Uterus (tissue), 2 donors: ENCODE data around the gene ESX1.

Experiments
- POLR2A ChIP-seq, 2 donors: fragments of 450-650 bp; IDR thresholded peaks; one replicate each; pipeline ENCODE4 v1.6.1; 2016; ENCODE audit warnings: antibody characterized with exemption in 2 of 2, mild to moderate bottlenecking in 1 of 2, moderate library complexity in 1 of 2
- TF ChIP-seq, protein P1 (sequence below), 4 experiments: fragments of 200-600 bp in 2 of 4; fragments of 450-650 bp in 2 of 4; sonication (generic) in 2 of 4; IDR thresholded peaks; one replicate each; pipeline ENCODE4 v1.5.1; 2016 to 2019; ENCODE audit warnings: antibody characterized with exemption in 4 of 4, mild to moderate bottlenecking in 2 of 4, moderate library complexity in 1 of 4

GRCh38 chrX:104284507-104284906 lies 29.8 kb upstream of the ESX1 start:
- TF ChIP-seq, protein P1, sequence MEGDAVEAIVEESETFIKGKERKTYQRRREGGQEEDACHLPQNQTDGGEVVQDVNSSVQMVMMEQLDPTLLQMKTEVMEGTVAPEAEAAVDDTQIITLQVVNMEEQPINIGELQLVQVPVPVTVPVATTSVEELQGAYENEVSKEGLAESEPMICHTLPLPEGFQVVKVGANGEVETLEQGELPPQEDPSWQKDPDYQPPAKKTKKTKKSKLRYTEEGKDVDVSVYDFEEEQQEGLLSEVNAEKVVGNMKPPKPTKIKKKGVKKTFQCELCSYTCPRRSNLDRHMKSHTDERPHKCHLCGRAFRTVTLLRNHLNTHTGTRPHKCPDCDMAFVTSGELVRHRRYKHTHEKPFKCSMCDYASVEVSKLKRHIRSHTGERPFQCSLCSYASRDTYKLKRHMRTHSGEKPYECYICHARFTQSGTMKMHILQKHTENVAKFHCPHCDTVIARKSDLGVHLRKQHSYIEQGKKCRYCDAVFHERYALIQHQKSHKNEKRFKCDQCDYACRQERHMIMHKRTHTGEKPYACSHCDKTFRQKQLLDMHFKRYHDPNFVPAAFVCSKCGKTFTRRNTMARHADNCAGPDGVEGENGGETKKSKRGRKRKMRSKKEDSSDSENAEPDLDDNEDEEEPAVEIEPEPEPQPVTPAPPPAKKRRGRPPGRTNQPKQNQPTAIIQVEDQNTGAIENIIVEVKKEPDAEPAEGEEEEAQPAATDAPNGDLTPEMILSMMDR (IDR thresholded peaks at IDR 0.05): no peak
- no peak for TF ChIP-seq POLR2A (IDR thresholded peaks at IDR 0.05)
